ENCODE data around the gene SCMH1.

DNA sequence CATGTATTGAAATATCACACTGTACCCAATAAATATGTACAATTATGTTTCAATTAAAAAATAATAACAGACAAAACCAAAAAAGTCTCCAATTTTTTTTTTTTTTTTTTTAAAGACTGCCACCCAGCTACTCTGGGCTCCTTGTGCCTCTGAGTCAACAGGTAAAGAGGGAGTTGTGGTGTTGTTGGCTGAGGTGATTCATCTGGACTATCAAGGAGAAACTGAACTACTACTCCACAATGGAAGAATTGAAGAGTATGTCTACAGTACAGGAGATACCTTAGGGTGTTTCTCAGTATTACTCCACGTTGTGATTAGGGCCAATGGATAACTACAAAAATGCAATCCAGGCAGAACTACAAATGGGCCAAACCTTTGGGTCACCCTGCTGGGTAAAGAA lies 67.9 kb downstream of the SCMH1 start:
- TF ChIP-seq, protein P1, sequence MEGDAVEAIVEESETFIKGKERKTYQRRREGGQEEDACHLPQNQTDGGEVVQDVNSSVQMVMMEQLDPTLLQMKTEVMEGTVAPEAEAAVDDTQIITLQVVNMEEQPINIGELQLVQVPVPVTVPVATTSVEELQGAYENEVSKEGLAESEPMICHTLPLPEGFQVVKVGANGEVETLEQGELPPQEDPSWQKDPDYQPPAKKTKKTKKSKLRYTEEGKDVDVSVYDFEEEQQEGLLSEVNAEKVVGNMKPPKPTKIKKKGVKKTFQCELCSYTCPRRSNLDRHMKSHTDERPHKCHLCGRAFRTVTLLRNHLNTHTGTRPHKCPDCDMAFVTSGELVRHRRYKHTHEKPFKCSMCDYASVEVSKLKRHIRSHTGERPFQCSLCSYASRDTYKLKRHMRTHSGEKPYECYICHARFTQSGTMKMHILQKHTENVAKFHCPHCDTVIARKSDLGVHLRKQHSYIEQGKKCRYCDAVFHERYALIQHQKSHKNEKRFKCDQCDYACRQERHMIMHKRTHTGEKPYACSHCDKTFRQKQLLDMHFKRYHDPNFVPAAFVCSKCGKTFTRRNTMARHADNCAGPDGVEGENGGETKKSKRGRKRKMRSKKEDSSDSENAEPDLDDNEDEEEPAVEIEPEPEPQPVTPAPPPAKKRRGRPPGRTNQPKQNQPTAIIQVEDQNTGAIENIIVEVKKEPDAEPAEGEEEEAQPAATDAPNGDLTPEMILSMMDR (IDR thresholded peaks at IDR 0.05; ENCODE audit: insufficient read depth, low read depth, low read length), result no peak
- no peak for TF ChIP-seq EZH2 (IDR thresholded peaks at IDR 0.05; ENCODE audit: insufficient read depth, low read length)
